Endothelial cell of umbilical vein (primary cell): Measurements from ENCODE around the gene LTBP2. TPM values are rescaled to one million over a fixed set of nuclear protein-coding genes. Genes with fewer than 3 reads are reported as not detected.

Experiments
- BruUV-seq: library from RNA; stranded (reverse); fragments of 400-500 nt; replicated peaks from 2 replicates; lab custom pipeline; 2021; lab: Mats Ljungman, UMichigan
- CTCF ChIA-PET: fragments of 300-600, 350-600 bp; sonication (Branson Sonifier 250); formaldehyde crosslinking; loops from one replicate; lab custom pipeline; 2021; ENCODE audit warnings: antibody characterized with exemption, inconsistent platforms; lab: Charles Lee
- POLR2A ChIA-PET: fragments of 300-600, 350-600 bp; sonication (Branson Sonifier 250); formaldehyde crosslinking; loops from one replicate; lab custom pipeline; 2021; ENCODE audit warnings: antibody characterized with exemption, inconsistent platforms; lab: Charles Lee
- DNase-seq: peaks from one replicate; pipeline ENCODE4 v3.0.0-alpha.2; 2011; ENCODE audit warnings: low read depth, low spot score
- FAIRE-seq: peaks from 2 replicates; lab custom pipeline; 2011; peaks lifted over from hg19 to GRCh38; lab: Jason Lieb, UNC
- H2AFZ ChIP-seq: 2 replicates; pipeline ENCODE4 v1.6.0; 2012; ENCODE audit warnings: low read depth, low read length, control low read depth, inconsistent platforms
- H3K27ac ChIP-seq: 2 replicates; pipeline ENCODE4 v1.5.1; 2011; ENCODE audit warnings: low read depth, mild to moderate bottlenecking, control low read depth, low read length, moderate library complexity; ENCODE audit not compliant: insufficient read depth
- H3K27me3 ChIP-seq, 2 experiments: 2 replicates each; pipeline versions ENCODE4 v1.6.0 to v1.6.1; 2011; ENCODE audit warnings: low read length in 2 of 2, mixed read lengths in 1 of 2; ENCODE audit not compliant: control insufficient read depth in 2 of 2, insufficient read depth in 2 of 2
- H3K36me3 ChIP-seq, 2 experiments: 2 replicates in 1 of 2; 3 replicates in 1 of 2; pipeline ENCODE4 v1.5.1; 2011; ENCODE audit warnings: low read length in 2 of 2, mild to moderate bottlenecking in 1 of 2, moderate library complexity in 1 of 2; ENCODE audit not compliant: control insufficient read depth in 2 of 2, insufficient read depth in 2 of 2; ENCODE audit errors: extremely low read depth in 1 of 2
- H3K4me1 ChIP-seq: 3 replicates; pipeline ENCODE4 v1.5.1; 2011; ENCODE audit warnings: mild to moderate bottlenecking, low read length; ENCODE audit not compliant: control insufficient read depth, insufficient read depth; ENCODE audit errors: extremely low read depth
- H3K4me2 ChIP-seq: 2 replicates; pipeline ENCODE4 v1.6.1; 2011; ENCODE audit warnings: low read length, control low read depth, mixed read lengths; ENCODE audit not compliant: insufficient read depth
- H3K4me3 ChIP-seq, 3 experiments: fragments of 200-600 bp in 1 of 3; sonication (generic), shearing (Covaris generic) in 1 of 3; replicated peaks in 1 of 3; 2 replicates each; pipeline ENCODE4 v1.5.1; 2011 to 2016; ENCODE audit warnings: control low read depth in 3 of 3, low read length in 3 of 3, mild to moderate bottlenecking in 2 of 3, inconsistent platforms in 1 of 3, low read depth in 1 of 3, moderate library complexity in 1 of 3; ENCODE audit not compliant: insufficient read depth in 1 of 3
- H3K79me2 ChIP-seq: 2 replicates; pipeline ENCODE4 v1.6.0; 2012; ENCODE audit warnings: low read length, inconsistent platforms; ENCODE audit not compliant: control insufficient read depth, insufficient read depth
- H3K9ac ChIP-seq: replicated peaks from 2 replicates; pipeline ENCODE3; 2011; ENCODE audit warnings: low read length, control low read depth; ENCODE audit not compliant: insufficient read depth; ENCODE audit errors: extremely low read depth
- H3K9me1 ChIP-seq: replicated peaks from 3 replicates; pipeline ENCODE4 v1.6.0; 2011; ENCODE audit warnings: mild to moderate bottlenecking, low read length; ENCODE audit not compliant: control insufficient read depth, insufficient read depth; ENCODE audit errors: extremely low read depth
- H3K9me3 ChIP-seq: replicated peaks from 2 replicates; pipeline ENCODE4 v1.5.1; 2012; ENCODE audit warnings: low read length, inconsistent platforms; ENCODE audit not compliant: control insufficient read depth, insufficient read depth
- H4K20me1 ChIP-seq: replicated peaks from 2 replicates; pipeline ENCODE3; 2011; ENCODE audit warnings: mild to moderate bottlenecking, low read length; ENCODE audit not compliant: control insufficient read depth, insufficient read depth; ENCODE audit errors: extremely low read depth
- EZH2 ChIP-seq: IDR thresholded peaks from 2 replicates; pipeline ENCODE4 v1.6.1; 2012; ENCODE audit warnings: borderline replicate concordance, low read depth, mild to moderate bottlenecking, moderate library complexity, low read length, inconsistent platforms; ENCODE audit not compliant: severe bottlenecking
- FOS ChIP-seq: IDR thresholded peaks from 2 replicates; pipeline ENCODE4 v1.6.1; 2011; ENCODE audit warnings: mild to moderate bottlenecking, low read length, moderate library complexity, borderline replicate concordance; ENCODE audit not compliant: insufficient read depth
- GATA2 ChIP-seq: IDR thresholded peaks from 2 replicates; pipeline ENCODE4 v1.7.0; 2011; ENCODE audit warnings: low read depth, mild to moderate bottlenecking, moderate library complexity, mixed read lengths, low read length; ENCODE audit not compliant: insufficient read length, insufficient read depth
- JUN ChIP-seq: IDR thresholded peaks from 2 replicates; pipeline ENCODE4 v1.6.1; 2011; ENCODE audit warnings: borderline replicate concordance, low read depth; ENCODE audit not compliant: insufficient read length, insufficient read depth
- MYC ChIP-seq: IDR thresholded peaks from one replicate; pipeline ENCODE4 v1.6.1; 2011; ENCODE audit warnings: mild to moderate bottlenecking, low read depth, low read length
- POLR2A ChIP-seq: IDR thresholded peaks from 2 replicates; pipeline ENCODE4 v1.6.1; 2012; ENCODE audit warnings: low read depth, mild to moderate bottlenecking, control low read depth, low read length
- POLR2AphosphoS5 ChIP-seq: IDR thresholded peaks from 2 replicates; pipeline ENCODE4 v1.6.1; 2012; ENCODE audit warnings: low read depth, mild to moderate bottlenecking, control low read depth, low read length, moderate library complexity; ENCODE audit not compliant: insufficient read depth
- dilution Hi-C: fragments of 300-500 bp; cut with MboI; formaldehyde crosslinking; loops from one replicate; pipeline ENCODE4 v1.15.0; 2019; ENCODE audit warnings: low sequenced_read_pairs; ENCODE audit not compliant: extremely low pct_ligation_motif_present
- intact Hi-C: fragments of 100-400 bp; cut with micrococcal nuclease; formaldehyde crosslinking; loops from one replicate; pipeline ENCODE4 v1.10.0; 2022
- polyA plus RNA-seq, 4 experiments: library from polyadenylated mRNA; depleted of rRNA in 3 of 4; stranded (reverse) in 3 of 4; unstranded in 1 of 4; fragments of >200 nt; gene quantifications; 2 replicates each; pipeline versions ENCODE4 v1.2.1 to v1.2.3, GENCODE V29; 2011 to 2012; ENCODE audit warnings: missing spikeins in 1 of 4
- total RNA-seq: library from RNA; stranded (reverse); gene quantifications from 2 replicates; pipeline ENCODE4 v1.2.3, GENCODE V29; 2021
- TF ChIP-seq, protein P1 (sequence below), 2 donors: IDR thresholded peaks; 1 replicate in 1 of 2; 2 replicates in 1 of 2; pipeline ENCODE4 v1.5.1; 2011; ENCODE audit warnings: low read length in 2 of 2, mild to moderate bottlenecking in 2 of 2, moderate library complexity in 2 of 2, control low read depth in 1 of 2, inconsistent platforms in 1 of 2, low read depth in 1 of 2; ENCODE audit not compliant: insufficient read depth in 1 of 2; ENCODE audit errors: extremely low read depth in 1 of 2
- TF ChIP-seq, protein P2 (sequence below): IDR thresholded peaks from 2 replicates; pipeline ENCODE4 v1.6.1; 2011; ENCODE audit not compliant: insufficient read depth, insufficient read length

LTBP2 gene
- total and polyA plus RNA-seq, 2 donors (not counting 3 experiments of a cell fraction or from before 2014, with no cell fraction given) = 209 to 268 TPM

DNA sequence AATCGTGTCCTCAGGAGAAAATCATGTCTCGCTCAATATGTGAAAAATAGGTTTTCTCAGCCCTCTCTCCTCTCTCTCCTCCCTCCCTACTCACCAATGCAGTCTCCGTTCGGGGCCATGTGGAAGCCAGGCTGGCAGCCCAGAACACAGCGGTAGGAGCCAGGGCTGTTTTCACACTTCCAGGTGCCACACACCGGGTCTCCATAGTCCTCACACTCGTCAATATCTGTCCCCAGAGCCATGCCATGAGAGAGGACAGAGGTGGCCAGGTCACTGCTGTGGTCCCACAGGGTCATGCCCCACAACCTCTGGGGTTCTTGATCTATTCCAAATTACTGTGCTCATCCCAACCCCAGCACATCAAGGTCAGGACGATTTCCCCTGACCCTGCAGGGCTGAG is 105.0 kb downstream of the LTBP2 start:
- H3K79me2 ChIP-seq = no peaks in the 10 kb centered on the region
- CTCF ChIA-PET = no interaction called here

DNA sequence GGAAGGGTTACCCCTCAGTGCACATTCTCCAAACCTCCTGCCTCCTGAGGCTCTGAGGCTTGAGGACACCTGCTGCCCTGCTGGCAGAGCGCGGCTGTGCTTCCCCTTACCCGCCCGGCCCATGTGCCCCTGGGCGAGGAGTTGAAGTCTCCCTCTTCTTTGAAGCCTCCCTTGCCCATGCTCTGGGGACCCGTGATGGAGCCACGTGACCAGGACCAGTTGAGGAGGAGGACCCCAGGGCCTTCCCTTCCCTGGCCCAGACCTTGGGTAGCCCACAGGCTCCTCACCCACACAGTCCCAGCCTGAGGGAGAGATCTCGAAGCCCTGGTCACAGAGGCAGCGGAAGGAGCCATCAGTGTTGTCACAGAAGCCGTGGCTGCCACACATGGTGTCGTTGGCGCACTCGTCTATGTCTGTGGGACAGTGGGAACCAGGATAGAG is 105.6 kb downstream of the LTBP2 start:
- H3K9me1 ChIP-seq = no peaks in the 10 kb centered on the region
- no peak overlapping the region for H2AFZ ChIP-seq
- no peak overlapping the region for H3K27ac ChIP-seq
- no peak overlapping the region for H3K4me2 ChIP-seq
- BruUV-seq = no TSS peak
- no peak overlapping the region for H3K4me3 ChIP-seq
- H3K79me2 ChIP-seq = no peaks in the 10 kb centered on the region
- no peak overlapping the region for H3K9ac ChIP-seq
- intact Hi-C loops = no loop called here
- ChIA-PET POLR2A (no interaction called here), CTCF (no interaction called here)
- dilution Hi-C loops = no loop called here
- H4K20me1 ChIP-seq = no peaks in the 10 kb centered on the region
- TF ChIP-seq MYC (no peak), JUN (no peak), POLR2AphosphoS5 (no peak), GATA2 (no peak), FOS (no peak), EZH2 (no peak), POLR2A (no peak)
- TF ChIP-seq, protein P1, sequence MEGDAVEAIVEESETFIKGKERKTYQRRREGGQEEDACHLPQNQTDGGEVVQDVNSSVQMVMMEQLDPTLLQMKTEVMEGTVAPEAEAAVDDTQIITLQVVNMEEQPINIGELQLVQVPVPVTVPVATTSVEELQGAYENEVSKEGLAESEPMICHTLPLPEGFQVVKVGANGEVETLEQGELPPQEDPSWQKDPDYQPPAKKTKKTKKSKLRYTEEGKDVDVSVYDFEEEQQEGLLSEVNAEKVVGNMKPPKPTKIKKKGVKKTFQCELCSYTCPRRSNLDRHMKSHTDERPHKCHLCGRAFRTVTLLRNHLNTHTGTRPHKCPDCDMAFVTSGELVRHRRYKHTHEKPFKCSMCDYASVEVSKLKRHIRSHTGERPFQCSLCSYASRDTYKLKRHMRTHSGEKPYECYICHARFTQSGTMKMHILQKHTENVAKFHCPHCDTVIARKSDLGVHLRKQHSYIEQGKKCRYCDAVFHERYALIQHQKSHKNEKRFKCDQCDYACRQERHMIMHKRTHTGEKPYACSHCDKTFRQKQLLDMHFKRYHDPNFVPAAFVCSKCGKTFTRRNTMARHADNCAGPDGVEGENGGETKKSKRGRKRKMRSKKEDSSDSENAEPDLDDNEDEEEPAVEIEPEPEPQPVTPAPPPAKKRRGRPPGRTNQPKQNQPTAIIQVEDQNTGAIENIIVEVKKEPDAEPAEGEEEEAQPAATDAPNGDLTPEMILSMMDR (IDR thresholded peaks at IDR 0.05; ENCODE audit: extremely low read depth in 1 of 2, insufficient read depth in 1 of 2, low read depth in 1 of 2, low read length in 2 of 2) = no peak
- TF ChIP-seq, protein P2, sequence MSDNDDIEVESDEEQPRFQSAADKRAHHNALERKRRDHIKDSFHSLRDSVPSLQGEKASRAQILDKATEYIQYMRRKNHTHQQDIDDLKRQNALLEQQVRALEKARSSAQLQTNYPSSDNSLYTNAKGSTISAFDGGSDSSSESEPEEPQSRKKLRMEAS = no peak
- no peaks in the 10 kb centered on the region for H3K9me3 ChIP-seq
- peaks cover 40 to 81% of the 10 kb centered on the region in 2 experiments for H3K36me3 ChIP-seq
- H3K27me3 ChIP-seq = no peaks in the 10 kb centered on the region
- no peaks in the 10 kb centered on the region for H3K4me1 ChIP-seq
- FAIRE-seq = no peak
- DNase-seq = no peak

More for the DNA sequence above, 105.0 kb downstream of the LTBP2 start:
- Histone ChIP-seq H4K20me1 (no peaks in the 10 kb centered on the region), H3K9me3 (no peaks in the 10 kb centered on the region), H3K9me1 (no peaks in the 10 kb centered on the region), H3K27ac (no peak overlapping the region), H3K36me3 (peaks cover 38 to 78% of the 10 kb centered on the region in 2 experiments), H3K9ac (no peak overlapping the region), H3K4me1 (no peaks in the 10 kb centered on the region), H3K27me3 (no peaks in the 10 kb centered on the region), H3K4me3 (no peak overlapping the region), H2AFZ (no peak overlapping the region), H3K4me2 (no peak overlapping the region)
- DNase-seq = no peak
- dilution Hi-C loops (no loop called here), intact Hi-C loops (no loop called here)
- BruUV-seq = no TSS peak
- TF ChIP-seq POLR2A = no peak
- peak; percentile 29 for TF ChIP-seq POLR2AphosphoS5
- POLR2A ChIA-PET = no interaction called here
- no peak for FAIRE-seq
